ENCODE results near the gene TUBB4A.

DNA sequence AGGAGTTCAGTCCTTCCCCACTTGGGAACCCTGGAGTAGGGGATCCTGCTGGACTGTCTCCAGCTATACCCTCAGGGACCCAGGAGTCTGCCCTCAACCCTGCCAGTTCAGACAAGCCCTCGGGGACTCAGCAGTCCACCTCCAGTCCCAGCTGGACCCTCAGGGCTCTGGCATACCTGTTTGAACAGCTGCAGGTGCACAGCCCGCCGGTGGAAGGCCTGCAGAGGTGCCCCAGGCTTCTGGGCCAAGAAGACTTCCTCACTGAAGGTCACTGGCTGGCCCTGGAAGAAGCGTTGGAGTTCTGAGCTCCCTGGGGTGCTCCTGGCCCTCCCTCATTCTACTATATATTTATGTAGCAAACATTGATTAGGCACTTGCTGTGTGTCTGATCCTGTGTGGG is 29.4 kb downstream of the TUBB4A start:
- TF ChIP-seq YY1 (IDR thresholded peaks at IDR 0.05; ENCODE audit: insufficient read depth, insufficient read length) (no peak), SUZ12 (IDR thresholded peaks at IDR 0.05; ENCODE audit: extremely low read depth, insufficient read depth, insufficient read length) (no peak), ZNF274 (IDR thresholded peaks at IDR 0.05; ENCODE audit: low read depth, low read length) (no peak)
